ENCODE results near the gene FLT3LG. TPM values are rescaled to one million over a fixed set of nuclear protein-coding genes. Genes with fewer than 3 reads are reported as not detected.
A peak's percentile ranks its signal among the peaks of the same experiment; 100 is the strongest.

FLT3LG gene
- 3.7 and 5.4 TPM in 2 replicates for total RNA-seq (ENCODE audit: low replicate concordance)

GRCh38 chr19:49473868-49474541 is at the start of gene FLT3LG:
Gene FLT3LG, plus strand, starts transcription at chr19:49474215. Its CDS starts 425 bp downstream, at chr19:49474640.
- peak within 1 kb of the TSS; percentile 72 for H3K4me3 ChIP-seq (ENCODE audit: low read depth, low read length)
- DNase-seq (ENCODE audit: low read depth) = peak; percentile 77
- TF ChIP-seq CTCF (IDR thresholded peaks at IDR 0.05; ENCODE audit: insufficient read depth, low read length) = peak; percentile 92

GRCh38 chr19:49425178-49425577 is 48.8 kb upstream of the FLT3LG start, which contains the start of gene GFY:
Gene GFY, plus strand, starts transcription at chr19:49425388. Its CDS starts 1,043 bp downstream, at chr19:49426431.
- DNase-seq (ENCODE audit: low read depth) = no peak
- no peak within 1 kb of the TSS for H3K4me3 ChIP-seq (ENCODE audit: low read depth, low read length)
- TF ChIP-seq CTCF (IDR thresholded peaks at IDR 0.05; ENCODE audit: insufficient read depth, low read length) = no peak

GRCh38 chr19:49425922-49426592 is 48.0 kb upstream of the FLT3LG start:
- no peak for DNase-seq (ENCODE audit: low read depth)
- TF ChIP-seq CTCF (IDR thresholded peaks at IDR 0.05; ENCODE audit: insufficient read depth, low read length) = no peak
- H3K4me3 ChIP-seq (ENCODE audit: low read depth, low read length) = no peak overlapping the region

GRCh38 chr19:49427339-49427738 is 46.7 kb upstream of the FLT3LG start:
- no peak for TF ChIP-seq CTCF (IDR thresholded peaks at IDR 0.05; ENCODE audit: insufficient read depth, low read length)
- H3K4me3 ChIP-seq (ENCODE audit: low read depth, low read length) = no peak overlapping the region
- DNase-seq (ENCODE audit: low read depth) = no peak

- no peak for DNase-seq (ENCODE audit: low read depth)
- H3K4me3 ChIP-seq (ENCODE audit: low read depth, low read length) = no peak overlapping the region
- TF ChIP-seq CTCF (IDR thresholded peaks at IDR 0.05; ENCODE audit: insufficient read depth, low read length) = no peak
Measured at GRCh38 chr19:49427855-49428546, 46.0 kb upstream of the FLT3LG start.

GRCh38 chr19:49428547-49429451 is 45.2 kb upstream of the FLT3LG start:
- no peak overlapping the region for H3K4me3 ChIP-seq (ENCODE audit: low read depth, low read length)
- no peak for DNase-seq (ENCODE audit: low read depth)
- TF ChIP-seq CTCF (IDR thresholded peaks at IDR 0.05; ENCODE audit: insufficient read depth, low read length) = no peak

Data from fibroblast of the aortic adventitia (primary cell).